ENCODE measurements around the gene TET3. TPM values are rescaled to one million over a fixed set of nuclear protein-coding genes. Genes with fewer than 3 reads are reported as not detected.
"Not testable (repeated sequence)": the region's sequence is repeated elsewhere in the genome, so short reads cannot be mapped to it uniquely, and the experiment has no call there.

Gene TET3
- total RNA-seq, 1 donor from 2014 or later, result 22.7 TPM

GRCh38 chr2:73938718-73939352, 45.9 kb upstream of the TET3 start:
- no peaks in the 10 kb centered on the region for H3K27me3 ChIP-seq
- peaks cover 0 to 3% of the 10 kb centered on the region in 2 donors for H3K4me1 ChIP-seq
- H3K36me3 ChIP-seq, result peaks cover 9 to 18% of the 10 kb centered on the region in 2 donors
- H3K9me3 ChIP-seq, result no peaks in the 10 kb centered on the region
- H3K27ac ChIP-seq, result peak overlapping the region in 1 of 2 donors; percentile 2
- DNase-seq (ENCODE audit: low spot score in 2 of 2), result no peak
- intact Hi-C loops (cut with DNase I), result no loop called here
- H3K4me3 ChIP-seq, result no peak overlapping the region
- TF ChIP-seq CTCF (IDR thresholded peaks at IDR 0.05), result no peak

- intact Hi-C loops (cut with DNase I), result no loop called here
- Histone ChIP-seq H3K4me1 (peaks cover 0 to 3% of the 10 kb centered on the region in 2 donors), H3K27me3 (no peaks in the 10 kb centered on the region), H3K36me3 (peaks cover 13 to 23% of the 10 kb centered on the region in 2 donors), H3K27ac (peak overlapping the region in 1 of 2 donors; percentile 2), H3K4me3 (no peak overlapping the region), H3K9me3 (no peaks in the 10 kb centered on the region)
- TF ChIP-seq CTCF (IDR thresholded peaks at IDR 0.05), result no peak
- DNase-seq (ENCODE audit: low spot score in 2 of 2), result no peak
These were observed 45.3 kb upstream of the TET3 start for GRCh38 chr2:73939419-73939818.

GRCh38 chr2:73940066-73940465, 44.6 kb upstream of the TET3 start:
- H3K27ac ChIP-seq; H3K4me3 ChIP-seq; DNase-seq (ENCODE audit: low spot score in 2 of 2); intact Hi-C loops (cut with DNase I); H3K4me1 ChIP-seq; H3K27me3 ChIP-seq; H3K9me3 ChIP-seq: not testable (repeated sequence)
- H3K36me3 ChIP-seq, result peaks cover 11 to 28% of the 10 kb centered on the region in 2 donors

- TF ChIP-seq CTCF (IDR thresholded peaks at IDR 0.05), result no peak
- H3K4me1 ChIP-seq, result no peaks in the 10 kb centered on the region
- intact Hi-C loops (cut with DNase I), result no loop called here
- no peak for DNase-seq (ENCODE audit: low spot score in 2 of 2)
- no peaks in the 10 kb centered on the region for H3K27me3 ChIP-seq
- no peak overlapping the region for H3K27ac ChIP-seq
- H3K36me3 ChIP-seq, result peaks cover 24 to 42% of the 10 kb centered on the region in 2 donors
- H3K4me3 ChIP-seq, result no peak overlapping the region
- H3K9me3 ChIP-seq, result no peaks in the 10 kb centered on the region
These were observed 42.0 kb upstream of the TET3 start for GRCh38 chr2:73942664-73943063.

- Histone ChIP-seq H3K4me1 (no peaks in the 10 kb centered on the region), H3K4me3 (no peak overlapping the region), H3K9me3 (no peaks in the 10 kb centered on the region), H3K27me3 (no peaks in the 10 kb centered on the region), H3K27ac (no peak overlapping the region), H3K36me3 (peaks cover 29 to 62% of the 10 kb centered on the region in 2 donors)
- intact Hi-C loops (cut with DNase I), result no loop called here
- no peak for TF ChIP-seq CTCF (IDR thresholded peaks at IDR 0.05)
- no peak for DNase-seq (ENCODE audit: low spot score in 2 of 2)
These were observed 40.0 kb upstream of the TET3 start for GRCh38 chr2:73944714-73945113.

- peaks cover 37 to 76% of the 10 kb centered on the region in 2 donors for H3K36me3 ChIP-seq
- no peaks in the 10 kb centered on the region for H3K9me3 ChIP-seq
- no peak overlapping the region for H3K4me3 ChIP-seq
- H3K4me1 ChIP-seq, result no peaks in the 10 kb centered on the region
- H3K27ac ChIP-seq, result no peak overlapping the region
- intact Hi-C loops (cut with DNase I), result no loop called here
- no peak for DNase-seq (ENCODE audit: low spot score in 2 of 2)
- no peaks in the 10 kb centered on the region for H3K27me3 ChIP-seq
- TF ChIP-seq CTCF (IDR thresholded peaks at IDR 0.05), result no peak
These were observed 38.5 kb upstream of the TET3 start for GRCh38 chr2:73946215-73946614.

All from ascending aorta (tissue), 2 donors.